Neural crest cell (in vitro differentiated cells): ENCODE data around the gene SBNO1. TPM values are rescaled to one million over a fixed set of nuclear protein-coding genes. Genes with fewer than 3 reads are reported as not detected.
"Not testable (repeated sequence)": the region's sequence is repeated elsewhere in the genome, so short reads cannot be mapped to it uniquely, and the experiment has no call there.

Experiments
- DNase-seq: peaks from one replicate; pipeline ENCODE4 v3.0.0; 2021; ENCODE audit warnings: low read depth, mixed read lengths, low spot score
- H3K27ac Mint-ChIP-seq: one replicate; pipeline ENCODE4 v1.8.0; 2021; ENCODE audit warnings: mild to moderate bottlenecking, mixed read lengths; ENCODE audit not compliant: unreplicated experiment
- H3K27me3 Mint-ChIP-seq: 2 replicates; pipeline ENCODE4 v1.8.0; 2021; ENCODE audit warnings: low read depth, mild to moderate bottlenecking, mixed read lengths
- H3K36me3 Mint-ChIP-seq: 2 replicates; pipeline ENCODE4 v1.8.0; 2021; ENCODE audit warnings: low read depth, mild to moderate bottlenecking, mixed read lengths
- H3K4me1 Mint-ChIP-seq: 2 replicates; pipeline ENCODE4 v1.8.0; 2021; ENCODE audit warnings: mixed read lengths
- H3K4me3 Mint-ChIP-seq: one replicate; pipeline ENCODE4 v1.8.0; 2021; ENCODE audit warnings: mild to moderate bottlenecking, mixed read lengths
- H3K9me3 Mint-ChIP-seq: 2 replicates; pipeline ENCODE4 v1.8.0; 2021; ENCODE audit warnings: mixed read lengths
- total RNA-seq: library from RNA; stranded (reverse); gene quantifications from 2 replicates; pipeline ENCODE4 v1.2.1, GENCODE V29; 2021
- TF ChIP-seq, protein P1 (sequence below): fragments of 200-600 bp; sonication (generic); conservative IDR thresholded peaks from 2 replicates; pipeline ENCODE4 v1.5.0; 2021; ENCODE audit warnings: antibody characterized with exemption, mild to moderate bottlenecking

The SBNO1 gene
- total RNA-seq, 1 donor from 2014 or later, result 43.2 TPM

DNA sequence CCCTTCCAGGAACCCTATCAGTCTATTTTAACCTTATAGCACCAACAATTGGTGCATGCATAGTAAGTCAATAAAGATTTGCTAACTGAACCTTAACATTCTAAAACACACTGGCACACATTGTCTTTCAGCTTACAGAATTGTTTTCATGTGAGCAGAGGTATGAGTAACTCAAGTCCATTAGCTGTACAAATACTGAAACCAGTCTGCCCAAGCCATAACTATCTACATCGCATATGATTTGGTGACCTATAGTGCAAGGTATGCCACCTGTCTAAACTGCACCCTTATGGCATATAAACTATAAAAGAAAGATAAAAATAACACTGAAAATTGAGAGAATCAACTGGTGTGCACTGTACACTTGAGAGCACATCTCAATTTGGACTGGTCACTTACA lies 34.8 kb downstream of the SBNO1 start:
- TF ChIP-seq, protein P1, sequence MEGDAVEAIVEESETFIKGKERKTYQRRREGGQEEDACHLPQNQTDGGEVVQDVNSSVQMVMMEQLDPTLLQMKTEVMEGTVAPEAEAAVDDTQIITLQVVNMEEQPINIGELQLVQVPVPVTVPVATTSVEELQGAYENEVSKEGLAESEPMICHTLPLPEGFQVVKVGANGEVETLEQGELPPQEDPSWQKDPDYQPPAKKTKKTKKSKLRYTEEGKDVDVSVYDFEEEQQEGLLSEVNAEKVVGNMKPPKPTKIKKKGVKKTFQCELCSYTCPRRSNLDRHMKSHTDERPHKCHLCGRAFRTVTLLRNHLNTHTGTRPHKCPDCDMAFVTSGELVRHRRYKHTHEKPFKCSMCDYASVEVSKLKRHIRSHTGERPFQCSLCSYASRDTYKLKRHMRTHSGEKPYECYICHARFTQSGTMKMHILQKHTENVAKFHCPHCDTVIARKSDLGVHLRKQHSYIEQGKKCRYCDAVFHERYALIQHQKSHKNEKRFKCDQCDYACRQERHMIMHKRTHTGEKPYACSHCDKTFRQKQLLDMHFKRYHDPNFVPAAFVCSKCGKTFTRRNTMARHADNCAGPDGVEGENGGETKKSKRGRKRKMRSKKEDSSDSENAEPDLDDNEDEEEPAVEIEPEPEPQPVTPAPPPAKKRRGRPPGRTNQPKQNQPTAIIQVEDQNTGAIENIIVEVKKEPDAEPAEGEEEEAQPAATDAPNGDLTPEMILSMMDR, result no peak
- Mint-ChIP-seq H3K4me1 (no peaks in the 10 kb centered on the region), H3K36me3 (peaks cover 8% of the 10 kb centered on the region), H3K27me3 (no peaks in the 10 kb centered on the region), H3K4me3 (no peak overlapping the region), H3K27ac (no peak overlapping the region), H3K9me3 (no peaks in the 10 kb centered on the region)
- DNase-seq, result no peak

DNA sequence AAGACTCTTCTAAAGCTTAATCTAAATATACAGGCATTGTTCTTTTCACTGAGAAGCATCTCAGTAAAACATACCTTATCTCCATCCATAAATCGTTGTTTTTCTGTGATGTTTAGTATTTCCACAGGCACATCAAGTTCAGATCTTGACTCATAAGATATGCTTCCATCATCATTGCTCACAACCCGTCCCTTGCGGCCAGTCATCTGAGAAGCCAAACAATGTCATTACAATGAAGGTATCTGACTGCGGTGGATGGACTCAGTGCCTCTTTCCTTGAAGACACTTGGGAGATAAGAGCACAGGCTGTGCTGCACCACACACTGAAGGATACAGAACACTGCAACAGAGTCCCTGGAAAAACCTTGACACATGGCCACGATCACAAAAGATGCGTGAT lies 44.8 kb downstream of the SBNO1 start:
- TF ChIP-seq, protein P1, result no peak
- H3K9me3 Mint-ChIP-seq, result no peaks in the 10 kb centered on the region
- no peak overlapping the region for H3K27ac Mint-ChIP-seq

DNA sequence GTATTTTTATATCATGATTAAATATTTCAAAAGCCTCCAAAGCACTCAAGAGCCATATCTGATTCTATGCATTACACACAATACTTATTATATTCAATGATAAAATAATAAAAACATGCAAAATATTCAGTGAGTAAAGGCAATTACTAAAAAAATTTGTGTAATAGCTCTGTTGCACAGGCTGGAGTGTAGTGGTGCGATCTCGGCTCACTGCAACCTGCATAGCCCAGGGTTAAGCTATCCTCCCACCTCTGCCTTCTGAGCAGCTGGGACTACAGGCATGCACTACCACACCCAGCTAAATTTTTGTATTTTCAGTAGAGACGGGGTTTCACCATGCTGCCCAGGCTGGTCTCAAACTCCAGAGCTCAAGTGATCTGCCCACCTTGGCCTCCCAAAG lies 45.4 kb downstream of the SBNO1 start:
- Mint-ChIP-seq H3K27ac (no peak overlapping the region), H3K4me3 (no peak overlapping the region), H3K36me3 (peaks cover 23% of the 10 kb centered on the region), H3K27me3 (no peaks in the 10 kb centered on the region), H3K4me1 (no peaks in the 10 kb centered on the region), H3K9me3 (no peaks in the 10 kb centered on the region)
- TF ChIP-seq, protein P1, result no peak
- no peak for DNase-seq

More for the DNA sequence above, 44.8 kb downstream of the SBNO1 start:
- Mint-ChIP-seq H3K4me3 (no peak overlapping the region), H3K4me1 (no peaks in the 10 kb centered on the region), H3K27me3 (no peaks in the 10 kb centered on the region), H3K36me3 (peaks cover 23% of the 10 kb centered on the region)
- no peak for DNase-seq

DNA sequence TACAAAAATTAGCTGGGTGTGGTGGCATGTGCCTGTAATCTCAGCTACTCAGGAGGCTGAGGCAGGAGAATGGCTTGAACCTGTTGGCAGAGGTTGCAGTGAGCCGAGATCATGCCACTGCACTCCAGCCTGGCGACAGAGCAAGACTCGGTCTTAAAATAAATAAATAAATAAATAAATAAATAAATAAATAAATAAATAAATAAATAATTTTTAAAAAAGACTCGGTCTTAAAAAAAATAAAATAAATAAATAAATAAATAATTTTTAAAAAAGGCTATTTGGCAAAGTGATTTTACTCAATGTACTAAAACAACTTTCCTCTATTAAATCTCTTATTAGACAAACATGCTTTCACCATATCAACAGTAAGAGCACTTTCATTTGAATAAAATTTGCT lies 51.6 kb downstream of the SBNO1 start:
- not testable (repeated sequence) for H3K4me3 Mint-ChIP-seq, DNase-seq, H3K9me3 Mint-ChIP-seq, H3K27ac Mint-ChIP-seq, H3K4me1 Mint-ChIP-seq, H3K27me3 Mint-ChIP-seq
- peaks cover 14% of the 10 kb centered on the region for H3K36me3 Mint-ChIP-seq

DNA sequence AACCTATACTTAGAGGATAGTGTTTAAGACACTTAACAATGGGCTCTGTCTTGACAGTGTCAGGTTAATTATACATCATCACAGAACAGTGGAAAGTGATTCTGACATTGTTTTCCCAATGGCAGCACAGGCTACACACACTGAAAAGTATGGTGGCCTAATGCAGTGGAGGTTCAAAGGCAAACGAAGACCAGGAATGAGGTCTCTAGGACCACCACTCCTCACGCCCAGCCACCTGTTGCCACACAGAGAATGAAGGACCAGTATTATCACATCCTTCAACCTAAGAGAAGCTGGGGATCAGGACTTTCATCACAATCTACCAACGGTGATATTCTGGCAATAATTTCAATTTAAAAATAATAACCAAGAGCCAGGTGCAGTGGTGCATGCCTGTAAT lies 58.4 kb downstream of the SBNO1 start:
- no peak overlapping the region for H3K27ac Mint-ChIP-seq
- H3K27me3 Mint-ChIP-seq, result no peaks in the 10 kb centered on the region
- peaks cover 17% of the 10 kb centered on the region for H3K36me3 Mint-ChIP-seq
- TF ChIP-seq, protein P1, result no peak
- DNase-seq, result no peak
- H3K9me3 Mint-ChIP-seq, result no peaks in the 10 kb centered on the region
- no peaks in the 10 kb centered on the region for H3K4me1 Mint-ChIP-seq
- no peak overlapping the region for H3K4me3 Mint-ChIP-seq

DNA sequence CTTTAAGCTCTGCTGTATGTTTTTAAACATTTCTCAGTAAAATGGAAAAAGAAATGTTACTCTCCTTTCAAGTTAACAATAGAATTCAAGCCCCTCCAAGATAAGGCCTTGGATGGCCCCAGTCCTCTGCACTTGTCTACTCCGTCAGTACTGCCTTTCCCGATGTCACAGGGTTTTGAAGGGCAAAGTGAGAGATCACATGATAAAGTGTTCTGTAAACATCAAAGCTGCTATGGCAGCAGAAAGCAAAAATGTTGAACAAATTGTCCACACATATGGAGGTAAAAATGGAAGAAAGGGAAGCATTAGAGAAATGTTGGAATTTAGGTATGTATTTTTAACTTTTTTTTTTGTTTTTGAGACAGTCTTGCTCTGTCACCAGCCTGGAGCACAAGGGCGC lies 59.5 kb downstream of the SBNO1 start:
- no peak for DNase-seq
- peaks cover 18% of the 10 kb centered on the region for H3K36me3 Mint-ChIP-seq

More for the DNA sequence above, 59.5 kb downstream of the SBNO1 start:
- TF ChIP-seq, protein P1, result no peak
- Mint-ChIP-seq H3K4me3 (no peak overlapping the region), H3K4me1 (no peaks in the 10 kb centered on the region), H3K27ac (no peak overlapping the region), H3K9me3 (no peaks in the 10 kb centered on the region), H3K27me3 (no peaks in the 10 kb centered on the region)
